H1 (cell line): Measurements from ENCODE around the gene GYPA. TPM values are rescaled to one million over a fixed set of nuclear protein-coding genes. Genes with fewer than 3 reads are reported as not detected.
"Not testable (repeated sequence)": the region's sequence is repeated elsewhere in the genome, so short reads cannot be mapped to it uniquely, and the experiment has no call there.

Experiments
- CTCF ChIA-PET: fragments of 300-600 bp; sonication (Branson Sonifier 250); formaldehyde crosslinking; loops from one replicate; lab custom pipeline; 2021; ENCODE audit not compliant: partially characterized antibody; lab: Charles Lee
- POLR2A ChIA-PET: fragments of 300-600 bp; sonication (Branson Sonifier 250); formaldehyde crosslinking; loops from one replicate; lab custom pipeline; 2021; ENCODE audit warnings: inconsistent platforms; ENCODE audit not compliant: partially characterized antibody; lab: Charles Lee
- DNase-seq, 2 experiments: peaks; one replicate each; pipeline versions ENCODE4 v3.0.0 to v3.0.0-alpha.2; 2010 to 2022; ENCODE audit warnings: low spot score in 2 of 2, low read depth in 1 of 2, mixed read lengths in 1 of 2
- FAIRE-seq: peaks from 2 replicates; lab custom pipeline; 2011; peaks lifted over from hg19 to GRCh38; lab: Jason Lieb, UNC
- H2AFZ ChIP-seq: 2 replicates; pipeline ENCODE4 v1.8.1; 2012; ENCODE audit warnings: low read length, inconsistent platforms
- H2AK5ac ChIP-seq: 2 replicates; pipeline ENCODE4 v1.6.1; 2013; ENCODE audit warnings: low read depth, low read length
- H2BK120ac ChIP-seq: replicated peaks from 2 replicates; pipeline ENCODE3; 2013; ENCODE audit warnings: low read depth, low read length, inconsistent platforms
- H2BK12ac ChIP-seq: 2 replicates; pipeline ENCODE4 v1.6.1; 2013; ENCODE audit warnings: low read depth, low read length
- H2BK15ac ChIP-seq: 2 replicates; pipeline ENCODE4 v1.6.1; 2013; ENCODE audit warnings: low read length
- H2BK20ac ChIP-seq: 2 replicates; pipeline ENCODE4 v1.6.1; 2013; ENCODE audit warnings: low read length
- H2BK5ac ChIP-seq: 2 replicates; pipeline ENCODE4 v1.6.1; 2013; ENCODE audit warnings: low read depth, low read length
- H3K14ac ChIP-seq: 2 replicates; pipeline ENCODE4 v1.6.1; 2013; ENCODE audit warnings: inconsistent platforms; ENCODE audit not compliant: insufficient read length
- H3K18ac ChIP-seq: 2 replicates; pipeline ENCODE4 v1.6.1; 2013; ENCODE audit warnings: low read length; ENCODE audit errors: extremely low read depth
- H3K23ac ChIP-seq: 2 replicates; pipeline ENCODE4 v1.6.1; 2013; ENCODE audit warnings: inconsistent platforms; ENCODE audit not compliant: insufficient read length
- H3K23me2 ChIP-seq: 2 replicates; pipeline ENCODE4 v1.6.1; 2013; ENCODE audit warnings: low read depth, low read length
- H3K27ac ChIP-seq: 2 replicates; pipeline ENCODE4 v1.6.1; 2011; ENCODE audit warnings: low read depth, low read length, inconsistent platforms
- H3K27me3 ChIP-seq, 4 experiments: replicated peaks in 1 of 4; 1 replicate in 1 of 4; 2 replicates in 3 of 4; pipeline versions ENCODE4 v1.6.1 to v1.8.1; 2011 to 2013; ENCODE audit warnings: low read length in 3 of 4, mild to moderate bottlenecking in 3 of 4, inconsistent platforms in 2 of 4, mixed read lengths in 2 of 4, moderate library complexity in 1 of 4; ENCODE audit not compliant: control insufficient read depth in 3 of 4, insufficient read depth in 3 of 4; ENCODE audit errors: extremely low read depth in 1 of 4
- H3K36me3 ChIP-seq, 4 experiments: 2 replicates each; pipeline versions ENCODE4 v1.6.1 to v1.8.1; 2011 to 2013; ENCODE audit warnings: mild to moderate bottlenecking in 4 of 4, low read length in 3 of 4, moderate library complexity in 2 of 4, control low read depth in 1 of 4, inconsistent platforms in 1 of 4; ENCODE audit not compliant: insufficient read depth in 4 of 4, control insufficient read depth in 2 of 4
- H3K4ac ChIP-seq: replicated peaks from 2 replicates; pipeline ENCODE3; 2013; ENCODE audit warnings: low read length, low read depth, mixed read lengths, inconsistent platforms; ENCODE audit not compliant: insufficient read length
- H3K4me1 ChIP-seq, 4 experiments: replicated peaks in 1 of 4; 1 replicate in 1 of 4; 2 replicates in 3 of 4; pipeline versions ENCODE4 v1.6.1 to v1.8.1; 2011 to 2013; ENCODE audit warnings: low read length in 3 of 4, inconsistent platforms in 2 of 4, mixed read lengths in 1 of 4; ENCODE audit not compliant: insufficient read depth in 4 of 4, control insufficient read depth in 3 of 4
- H3K4me2 ChIP-seq, 2 experiments: 2 replicates each; pipeline versions ENCODE4 v1.6.1 to v1.8.1; 2011 to 2013; ENCODE audit warnings: low read depth in 2 of 2, low read length in 2 of 2, control low read depth in 1 of 2, inconsistent platforms in 1 of 2, mild to moderate bottlenecking in 1 of 2; ENCODE audit not compliant: insufficient read depth in 1 of 2
- H3K4me3 ChIP-seq, 4 experiments: fragments of 200-600, 300-600 bp in 1 of 4; sonication (generic), shearing (Covaris generic), sonication (Bioruptor Twin) in 1 of 4; 2 replicates each; pipeline versions ENCODE4 v1.5.1 to v1.8.1; 2011 to 2016; ENCODE audit warnings: low read length in 4 of 4, low read depth in 3 of 4, control low read depth in 2 of 4, inconsistent platforms in 2 of 4, mild to moderate bottlenecking in 2 of 4, mixed read lengths in 1 of 4, moderate library complexity in 1 of 4; ENCODE audit not compliant: insufficient read depth in 2 of 4; ENCODE audit errors: extremely low read depth in 1 of 4
- H3K56ac ChIP-seq: replicated peaks from 2 replicates; pipeline ENCODE3; 2013; ENCODE audit warnings: low read depth, mild to moderate bottlenecking, mixed read lengths, low read length, inconsistent platforms; ENCODE audit not compliant: insufficient read length
- H3K79me1 ChIP-seq: 2 replicates; pipeline ENCODE4 v1.6.1; 2013; ENCODE audit warnings: low read depth, low read length, control low read depth
- H3K79me2 ChIP-seq, 2 experiments: 2 replicates each; pipeline versions ENCODE4 v1.6.1 to v1.8.1; 2012 to 2013; ENCODE audit warnings: low read length in 2 of 2, mild to moderate bottlenecking in 2 of 2, inconsistent platforms in 1 of 2; ENCODE audit not compliant: insufficient read depth in 2 of 2, control insufficient read depth in 1 of 2
- H3K9ac ChIP-seq, 4 experiments: replicated peaks in 1 of 4; 1 replicate in 1 of 4; 2 replicates in 3 of 4; pipeline versions ENCODE4 v1.6.1 to v1.8.1; 2011 to 2013; ENCODE audit warnings: low read depth in 3 of 4, low read length in 3 of 4, control low read depth in 2 of 4, mild to moderate bottlenecking in 2 of 4, moderate library complexity in 2 of 4, inconsistent platforms in 1 of 4; ENCODE audit errors: extremely low read depth in 1 of 4
- H3K9me3 ChIP-seq, 2 experiments: 2 replicates each; pipeline versions ENCODE4 v1.6.1 to v1.8.1; 2012 to 2013; ENCODE audit warnings: mild to moderate bottlenecking in 2 of 2, moderate library complexity in 2 of 2, control low read depth in 1 of 2, inconsistent platforms in 1 of 2, low read depth in 1 of 2, low read length in 1 of 2, mixed read lengths in 1 of 2; ENCODE audit not compliant: insufficient read depth in 2 of 2
- H4K20me1 ChIP-seq, 2 experiments: replicated peaks in 1 of 2; 2 replicates each; pipeline versions ENCODE3 to v1.8.1; 2011 to 2013; ENCODE audit warnings: inconsistent platforms in 2 of 2, low read length in 2 of 2, mild to moderate bottlenecking in 1 of 2; ENCODE audit not compliant: insufficient read depth in 2 of 2, control insufficient read depth in 1 of 2
- H4K5ac ChIP-seq: 2 replicates; pipeline ENCODE4 v1.6.1; 2013; ENCODE audit warnings: low read length, low read depth, mixed read lengths, inconsistent platforms; ENCODE audit not compliant: insufficient read length
- H4K8ac ChIP-seq: 2 replicates; pipeline ENCODE4 v1.8.0; 2013; ENCODE audit warnings: mild to moderate bottlenecking, moderate library complexity, low read length, inconsistent platforms; ENCODE audit not compliant: insufficient read depth; ENCODE audit errors: extremely low read depth
- H4K91ac ChIP-seq: replicated peaks from 2 replicates; pipeline ENCODE3; 2013; ENCODE audit warnings: low read length, mixed read lengths, inconsistent platforms; ENCODE audit not compliant: insufficient read length
- WGBS, 2 experiments: shearing (Covaris generic) in 1 of 2; methylation state at CpG; one replicate each; pipeline versions ENCODE4 v1.1.6 to v1.1.7; 2013 to 2015; ENCODE audit warnings: low lambda C conversion rate in 2 of 2, mixed read lengths in 2 of 2, inconsistent platforms in 1 of 2, low coverage in 1 of 2, missing lambda C conversion rate in 1 of 2; ENCODE audit not compliant: insufficient replicate concordance in 2 of 2, insufficient coverage in 1 of 2, insufficient read length in 1 of 2; ENCODE audit errors: extremely low coverage in 1 of 2, missing lambda C conversion rate in 1 of 2; 5-methylcytosine and 5-hydroxymethylcytosine counted together
- polyA plus RNA-seq, 7 experiments: library from polyadenylated mRNA; depleted of rRNA in 3 of 7; stranded (reverse) in 5 of 7; unstranded in 2 of 7; fragments of >200 nt in 5 of 7; fragments of 200-250 nt in 2 of 7; gene quantifications; 1 replicate in 5 of 7; 2 replicates in 1 of 7; 4 replicates in 1 of 7; pipeline versions ENCODE4 v1.2.1 to v1.2.3, GENCODE V29; 2011 to 2013; ENCODE audit warnings: missing spikeins in 2 of 7, mixed read lengths in 2 of 7
- total RNA-seq: library from RNA; stranded (reverse); fragmentation: NEBNext Ultra II Directional; extraction: Animal tissue kit (Norgen Biotek cat#: 25700); gene quantifications from 2 replicates; pipeline ENCODE4 v1.2.1, GENCODE V29; 2021

The GYPA gene
- total and polyA plus RNA-seq, 2 of the 8 experiments (the other 6 are each of a cell fraction or from before 2014, with no cell fraction given): not detected

DNA sequence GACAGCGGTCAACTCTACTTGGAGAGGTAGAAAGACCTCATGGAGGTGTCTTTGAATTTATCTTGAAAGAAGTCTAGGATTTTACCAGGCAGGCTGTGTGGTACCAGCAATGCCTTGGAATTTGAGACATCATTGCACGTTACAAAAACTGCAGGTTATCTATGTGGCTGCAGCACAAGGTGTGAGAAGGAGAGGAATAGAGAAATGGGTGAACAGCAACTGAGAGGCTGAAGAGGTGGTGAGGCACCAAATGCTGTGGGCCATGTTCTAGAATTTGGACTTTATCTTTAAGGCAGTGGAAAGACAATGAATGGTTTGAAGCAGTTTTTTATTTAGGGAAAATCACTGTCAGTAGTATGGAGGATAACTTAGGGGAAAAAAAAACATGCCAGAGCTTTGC lies 15.4 kb downstream of the GYPA start:
- H3K23ac ChIP-seq, H2BK15ac ChIP-seq, H3K18ac ChIP-seq, H2BK20ac ChIP-seq, H3K56ac ChIP-seq, H3K14ac ChIP-seq, H3K4ac ChIP-seq, H2BK120ac ChIP-seq, H3K9ac ChIP-seq, H3K23me2 ChIP-seq, H3K27me3 ChIP-seq, H3K4me3 ChIP-seq, H2BK12ac ChIP-seq, FAIRE-seq, H4K5ac ChIP-seq, H3K79me1 ChIP-seq, H4K91ac ChIP-seq, H3K9me3 ChIP-seq, H3K79me2 ChIP-seq, H4K20me1 ChIP-seq, POLR2A ChIA-PET, CTCF ChIA-PET, H2BK5ac ChIP-seq, DNase-seq, H3K27ac ChIP-seq, H3K36me3 ChIP-seq, H3K4me1 ChIP-seq, H2AK5ac ChIP-seq, H4K8ac ChIP-seq, H3K4me2 ChIP-seq, H2AFZ ChIP-seq: not testable (repeated sequence)
- 96% methylated on average over 1 of the region's 2 CpGs; no CpG with 5 or more reads in 1 of the 2 experiments for WGBS, 2 experiments

GRCh38 chr4:144123982-144124635 lies 16.4 kb downstream of the GYPA start:
- H3K23ac ChIP-seq, H3K36me3 ChIP-seq, H2BK15ac ChIP-seq, H2BK12ac ChIP-seq, H3K23me2 ChIP-seq, H3K4me3 ChIP-seq, H3K79me2 ChIP-seq, H3K27me3 ChIP-seq, H2AK5ac ChIP-seq, H3K14ac ChIP-seq, H3K18ac ChIP-seq, H3K4me1 ChIP-seq, H4K8ac ChIP-seq, H2BK20ac ChIP-seq, H4K5ac ChIP-seq, H2AFZ ChIP-seq, DNase-seq, H3K4ac ChIP-seq, CTCF ChIA-PET, POLR2A ChIA-PET, H2BK120ac ChIP-seq, FAIRE-seq, H3K27ac ChIP-seq, H4K91ac ChIP-seq, H3K79me1 ChIP-seq, H3K9ac ChIP-seq, H3K9me3 ChIP-seq, H3K56ac ChIP-seq, H2BK5ac ChIP-seq, H3K4me2 ChIP-seq, H4K20me1 ChIP-seq: not testable (repeated sequence)
- WGBS, 2 experiments: 93% methylated on average over 4 of the region's 4 CpGs; no CpG with 5 or more reads in 1 of the 2 experiments
